GM12878 (cell line): ENCODE results near the gene TMEM237. TPM values are rescaled to one million over a fixed set of nuclear protein-coding genes. Genes with fewer than 3 reads are reported as not detected.

Experiments
- ATAC-seq: fragments of 200-7000 bp; cut with Tn5 transposase; 3 replicates; pipeline ENCODE4 v1.9.1; 2020; ENCODE audit warnings: mild to moderate bottlenecking, moderate library complexity
- BruUV-seq: library from RNA; stranded (reverse); fragments of 400-500 nt; replicated peaks from 2 replicates; lab custom pipeline; 2021; lab: Mats Ljungman, UMichigan
- CTCF ChIA-PET: fragments of 300-600 bp; sonication (Branson Sonifier 250); formaldehyde crosslinking; extraction: SDS; loops from one replicate; lab custom pipeline; 2021; ENCODE audit warnings: inconsistent platforms; lab: Yijun Ruan, JAX
- POLR2A ChIA-PET: fragments of 350-600 bp; formaldehyde crosslinking; extraction: SDS; loops from one replicate; lab custom pipeline; 2021; ENCODE audit warnings: inconsistent platforms; lab: Charles Lee
- RAD21 ChIA-PET: fragments of 300-600 bp; sonication (Branson Sonifier 250); formaldehyde crosslinking; loops from one replicate; lab custom pipeline; 2023; ENCODE audit warnings: antibody characterized with exemption; ENCODE audit not compliant: unreplicated experiment; lab: Charles Lee
- SMC1A ChIA-PET: fragments of 300-600 bp; sonication (Branson Sonifier 250); formaldehyde crosslinking; loops from one replicate; lab custom pipeline; 2023; ENCODE audit not compliant: unreplicated experiment, uncharacterized antibody; lab: Charles Lee
- DNase-seq: peaks from one replicate; pipeline ENCODE4 v3.0.0-alpha.2; 2011; ENCODE audit warnings: low read depth, low spot score
- FAIRE-seq: peaks from 3 replicates; lab custom pipeline; 2011; peaks lifted over from hg19 to GRCh38; lab: Jason Lieb, UNC
- H2AFZ ChIP-seq: 2 replicates; pipeline ENCODE4 v1.6.0; 2011; ENCODE audit warnings: low read depth, low read length, control low read depth; ENCODE audit not compliant: control insufficient read depth
- H3K27ac ChIP-seq: 2 replicates; pipeline ENCODE4 v1.5.1; 2011; ENCODE audit warnings: control low read depth; ENCODE audit not compliant: control insufficient read depth, insufficient read depth
- H3K27me3 ChIP-seq, 2 experiments: replicated peaks in 1 of 2; 2 replicates each; pipeline versions ENCODE4 v1.6.0 to v1.6.1; 2011; ENCODE audit warnings: low read length in 1 of 2; ENCODE audit not compliant: control insufficient read depth in 2 of 2, insufficient read depth in 2 of 2
- H3K36me3 ChIP-seq, 2 experiments: 2 replicates each; pipeline ENCODE4 v1.5.1; 2011; ENCODE audit warnings: low read length in 1 of 2; ENCODE audit not compliant: control insufficient read depth in 2 of 2, insufficient read depth in 2 of 2
- H3K4me1 ChIP-seq: 2 replicates; pipeline ENCODE4 v1.6.1; 2011; ENCODE audit warnings: mild to moderate bottlenecking, low read length, moderate library complexity, mixed read lengths; ENCODE audit not compliant: control insufficient read depth, insufficient read depth
- H3K4me2 ChIP-seq: 2 replicates; pipeline ENCODE4 v1.6.0; 2011; ENCODE audit warnings: control low read depth; ENCODE audit not compliant: control insufficient read depth, insufficient read depth
- H3K4me3 ChIP-seq: fragments of 200-600 bp; sonication (generic); 2 replicates; pipeline ENCODE4 v1.5.1; 2016
- H3K79me2 ChIP-seq: 2 replicates; pipeline ENCODE4 v1.6.0; 2011; ENCODE audit warnings: low read length; ENCODE audit not compliant: control insufficient read depth, insufficient read depth
- H3K9ac ChIP-seq: 2 replicates; pipeline ENCODE4 v1.8.0; 2011; ENCODE audit warnings: low read length, control low read depth, mixed read lengths; ENCODE audit not compliant: control insufficient read depth, insufficient read depth
- H3K9me3 ChIP-seq: replicated peaks from 3 replicates; pipeline ENCODE4 v1.5.1; 2011; ENCODE audit warnings: mild to moderate bottlenecking, low read length; ENCODE audit not compliant: control insufficient read depth, insufficient read depth
- H4K20me1 ChIP-seq: 2 replicates; pipeline ENCODE4 v1.6.0; 2011; ENCODE audit not compliant: control insufficient read depth, insufficient read depth
- E2F8 ChIP-seq: fragments of 450-650 bp; IDR thresholded peaks from 2 replicates; pipeline ENCODE4 v1.6.1; 2018; ENCODE audit warnings: mild to moderate bottlenecking, low read depth, moderate library complexity; ENCODE audit not compliant: partially characterized antibody
- EGR1 ChIP-seq, 2 experiments: IDR thresholded peaks; 1 replicate in 1 of 2; 2 replicates in 1 of 2; pipeline ENCODE4 v1.6.1; 2011 to 2012; ENCODE audit warnings: low read depth in 2 of 2, low read length in 2 of 2, borderline replicate concordance in 1 of 2, mild to moderate bottlenecking in 1 of 2, moderate library complexity in 1 of 2
- GABPA ChIP-seq: IDR thresholded peaks from 2 replicates; pipeline ENCODE4 v1.6.1; 2014; ENCODE audit warnings: antibody characterized with exemption, low read depth, mild to moderate bottlenecking, inconsistent platforms
- MLLT1 ChIP-seq: fragments of 450-650 bp; IDR thresholded peaks from 2 replicates; pipeline ENCODE4 v1.6.1; 2016; ENCODE audit warnings: mild to moderate bottlenecking
- POLR2AphosphoS2 ChIP-seq: IDR thresholded peaks from 2 replicates; pipeline ENCODE4 v1.6.1; 2011; ENCODE audit warnings: low read depth, mild to moderate bottlenecking, low read length, improper control_type of control experiment, moderate library complexity
- REST ChIP-seq: IDR thresholded peaks from 2 replicates; pipeline ENCODE4 v1.6.1; 2012; ENCODE audit warnings: mild to moderate bottlenecking, low read depth, low read length
- SIN3A ChIP-seq: IDR thresholded peaks from 2 replicates; pipeline ENCODE4 v1.6.1; 2012; ENCODE audit warnings: low read depth, low read length, improper control_type of control experiment
- ZBED1 ChIP-seq: IDR thresholded peaks from 2 replicates; pipeline ENCODE4 v1.6.1; 2016; ENCODE audit warnings: borderline replicate concordance
- ZNF207 ChIP-seq: fragments of 450-650 bp; IDR thresholded peaks from 2 replicates; pipeline ENCODE4 v1.6.1; 2014; ENCODE audit warnings: antibody characterized with exemption, mild to moderate bottlenecking, borderline replicate concordance
- ZNF687 ChIP-seq: fragments of 450-650 bp; IDR thresholded peaks from 2 replicates; pipeline ENCODE4 v1.6.1; 2017; ENCODE audit warnings: mild to moderate bottlenecking, moderate library complexity
- WGBS: methylation state at CpG from one replicate; pipeline ENCODE4 v1.1.6; 2016; ENCODE audit warnings: low lambda C conversion rate; ENCODE audit not compliant: insufficient replicate concordance, insufficient coverage; ENCODE audit errors: missing lambda C conversion rate; 5-methylcytosine and 5-hydroxymethylcytosine counted together
- in situ Hi-C: fragments of 300-500 bp; cut with MboI; formaldehyde crosslinking; loops from 9 replicates; pipeline ENCODE4 v1.14.3; 2018; ENCODE audit warnings: mixed read lengths
- intact Hi-C: fragments of 100-400 bp; cut with micrococcal nuclease; formaldehyde crosslinking; loops from one replicate; pipeline ENCODE4 v1.14.2; 2022; ENCODE audit not compliant: unreplicated experiment
- polyA plus RNA-seq, 11 experiments: library from polyadenylated mRNA; depleted of rRNA in 4 of 11; unstranded in 6 of 11; stranded (reverse) in 5 of 11; fragments of >200 nt; fragmentation: Nextera tagmentation in 4 of 11; fragmentation: Illumina TruSeq in 1 of 11; extraction: Ambion mirVana in 4 of 11; extraction: Trizol in 1 of 11; gene quantifications; 1 replicate in 1 of 11; 2 replicates in 10 of 11; pipeline versions ENCODE4 v1.2.1 to v1.2.3, GENCODE V29; 2011 to 2016; ENCODE audit warnings: inconsistent platforms in 2 of 11, missing spikeins in 2 of 11, low read depth in 1 of 11
- total RNA-seq, 4 experiments: library from RNA; depleted of rRNA in 3 of 4; stranded (reverse); fragments of >200 nt in 3 of 4; fragmentation: Illumina TruSeq in 1 of 4; extraction: Trizol in 1 of 4; gene quantifications; 2 replicates each; pipeline versions ENCODE4 v1.2.1 to v1.2.3, GENCODE V29; 2013 to 2021

Gene TMEM237
- total and polyA plus RNA-seq, 10 of the 15 experiments (the other 5 are each of a cell fraction or from before 2014, with no cell fraction given): 15.0 to 43.7 (median 29.3) TPM

- no peaks in the 10 kb centered on the region for H3K4me1 ChIP-seq
- H3K27ac ChIP-seq: no peak overlapping the region
- DNase-seq (no peak), ATAC-seq (no peak), FAIRE-seq (no peak)
- H3K4me2 ChIP-seq: no peak overlapping the region
- H3K9ac ChIP-seq: no peak overlapping the region
- ChIA-PET CTCF (no interaction called here), POLR2A (no interaction called here), RAD21 (no interaction called here), SMC1A (interaction anchor here (1.1 kb wide), 1 partner anchor 8 kb away, joined by 3 read pairs; no protein-coding TSS in a partner anchor)
- WGBS: 26% methylated on average over 3 of the region's 3 CpGs
- in situ Hi-C loops: loop anchor here (10.0 kb wide), 1 partner anchor 516 kb away; no protein-coding TSS in a partner anchor
- H3K79me2 ChIP-seq: no peaks in the 10 kb centered on the region
- no peak overlapping the region for H2AFZ ChIP-seq
- no peak overlapping the region for H3K4me3 ChIP-seq
- no peaks in the 10 kb centered on the region for H3K9me3 ChIP-seq
- no peaks in the 10 kb centered on the region for H3K36me3 ChIP-seq
- no peaks in the 10 kb centered on the region for H3K27me3 ChIP-seq
- no TSS peak for BruUV-seq
- intact Hi-C loops: loop anchor here (5.0 kb wide), 1 partner anchor 509 kb away; no protein-coding TSS in a partner anchor
- no peaks in the 10 kb centered on the region for H4K20me1 ChIP-seq
- TF ChIP-seq EGR1 (IDR thresholded peaks at IDR 0.05; ENCODE audit: borderline replicate concordance in 1 of 2, low read depth in 2 of 2, low read length in 2 of 2): no peak
- no peak for TF ChIP-seq GABPA
- TF ChIP-seq ZBED1: no peak
- TF ChIP-seq ZNF207: no peak
- TF ChIP-seq MLLT1: no peak
- no peak for TF ChIP-seq REST
- TF ChIP-seq POLR2AphosphoS2: no peak
- TF ChIP-seq E2F8: no peak
- no peak for TF ChIP-seq ZNF687
- TF ChIP-seq SIN3A: no peak
Observed at GRCh38 chr2:201668402-201668910, 25.2 kb upstream of the TMEM237 start.
